ENCODE measurements around the gene NEIL3. TPM values are rescaled to one million over a fixed set of nuclear protein-coding genes. Genes with fewer than 3 reads are reported as not detected.
"Not testable (repeated sequence)": the region's sequence is repeated elsewhere in the genome, so short reads cannot be mapped to it uniquely, and the experiment has no call there.

NEIL3 gene
- total RNA-seq, 1 donor from 2014 or later, result 4.5 TPM

DNA sequence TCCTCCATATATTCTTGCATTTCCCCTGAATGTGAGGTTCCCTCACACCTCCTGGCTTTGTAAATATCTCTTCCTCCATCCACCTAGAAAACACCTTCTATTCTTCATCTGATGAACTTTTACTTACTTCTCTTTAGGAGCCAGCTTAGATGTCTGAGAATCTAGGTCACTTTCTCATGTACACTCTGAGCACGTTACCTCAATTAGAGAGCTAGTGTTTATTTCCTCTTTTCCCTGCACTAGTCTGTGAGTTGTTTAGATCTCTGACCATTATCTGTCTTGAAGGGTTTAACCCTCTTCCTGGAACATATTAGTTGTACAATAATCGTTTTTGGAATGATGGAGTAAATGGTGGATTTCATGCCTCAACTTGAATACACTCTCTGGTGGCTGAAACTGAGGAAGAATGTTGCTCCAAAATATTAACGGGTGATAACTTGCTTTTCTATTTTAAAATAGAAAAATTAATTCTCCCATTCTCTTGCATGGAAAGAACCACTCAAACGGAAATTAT is 8.5 kb upstream of the NEIL3 start:
- no peak for DNase-seq (ENCODE audit: low read depth, low spot score)

GRCh38 chr4:177302371-177303100 is 7.1 kb upstream of the NEIL3 start:
- DNase-seq (ENCODE audit: low read depth, low spot score), result no peak

- no peak for DNase-seq (ENCODE audit: low read depth, low spot score)
These were observed 5.6 kb upstream of the NEIL3 start for GRCh38 chr4:177304094-177304493.

- not testable (repeated sequence) for DNase-seq (ENCODE audit: low read depth, low spot score)
These were observed 4.8 kb upstream of the NEIL3 start for GRCh38 chr4:177304864-177305263.

GRCh38 chr4:177308125-177308524 is 1.5 kb upstream of the NEIL3 start:
- DNase-seq (ENCODE audit: low read depth, low spot score), result no peak

GRCh38 chr4:177308847-177309521 is 690 bp upstream of the NEIL3 start:
- DNase-seq (ENCODE audit: low read depth, low spot score), result no peak

DNA sequence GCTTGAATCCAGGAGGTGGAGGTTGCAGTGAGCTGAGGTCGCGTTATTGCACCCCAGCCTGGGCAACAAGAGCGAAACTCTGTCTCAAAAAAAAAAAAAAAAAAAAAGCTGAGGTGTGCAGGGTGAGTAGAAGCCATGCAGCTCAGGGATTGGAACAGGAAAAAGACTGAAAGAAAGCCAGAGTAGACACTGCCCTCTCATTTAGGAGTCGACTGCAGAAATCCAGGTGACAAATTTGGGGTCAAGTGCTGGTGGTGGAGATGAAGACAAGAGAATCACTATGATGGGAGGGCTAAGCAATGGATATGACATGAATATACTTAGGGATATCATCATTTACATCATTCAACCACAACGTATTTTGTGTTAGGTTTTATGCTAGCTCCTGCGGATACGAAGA is 1.9 kb downstream of the NEIL3 start:
- no peak for DNase-seq (ENCODE audit: low read depth, low spot score)

- no peak for DNase-seq (ENCODE audit: low read depth, low spot score)
These were observed 3.6 kb downstream of the NEIL3 start for GRCh38 chr4:177313263-177313662.

DNA sequence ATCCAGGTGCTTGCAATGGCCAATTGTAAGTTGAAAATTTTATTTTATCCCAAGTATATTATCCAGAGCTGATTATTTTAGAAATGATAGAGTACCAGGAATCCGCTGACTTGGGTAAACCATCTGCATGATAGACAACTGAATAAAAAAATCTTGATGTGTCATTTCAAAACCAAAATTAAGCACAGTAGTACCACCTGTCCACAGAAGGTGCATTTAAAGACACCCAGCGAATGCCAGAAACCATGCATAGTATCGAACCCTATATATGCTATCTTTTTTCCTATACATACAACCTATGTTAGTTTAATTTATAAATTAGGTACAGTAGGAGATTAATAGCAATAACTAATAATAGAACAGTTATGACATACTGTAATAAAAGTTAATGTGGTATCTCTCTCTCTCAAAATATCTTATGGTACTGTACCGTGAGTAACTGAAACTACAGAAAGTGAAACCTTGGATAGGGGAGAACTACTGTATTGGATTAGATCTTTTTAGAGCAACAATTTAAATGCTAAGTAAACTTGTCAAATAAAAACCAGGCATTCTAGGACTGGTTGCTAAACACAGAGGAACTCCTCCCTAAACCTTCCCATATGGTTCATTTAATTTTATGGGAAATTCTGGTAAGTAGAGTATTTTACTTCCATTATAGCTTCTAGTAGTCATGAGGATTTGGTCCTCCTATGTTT is 6.2 kb downstream of the NEIL3 start:
- DNase-seq (ENCODE audit: low read depth, low spot score), result no peak

DNA sequence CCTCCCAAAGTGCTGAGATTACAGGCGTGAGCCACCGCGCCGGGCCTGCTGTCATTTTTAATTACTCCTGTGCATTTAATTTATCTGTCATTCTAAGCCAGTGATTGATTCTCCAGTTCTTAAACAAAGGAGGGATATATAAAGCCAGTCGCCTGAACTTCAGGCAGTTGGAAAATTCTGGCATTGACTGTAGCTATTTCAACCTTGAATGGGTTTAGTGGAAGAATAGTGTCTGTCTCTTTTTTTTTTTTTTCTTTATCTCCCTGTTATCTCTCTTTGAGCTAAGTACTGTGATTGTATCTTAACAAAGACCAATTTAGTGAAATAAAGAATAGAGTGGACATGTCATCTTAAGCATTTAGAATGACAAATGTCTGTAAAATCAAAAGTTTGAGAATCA is 11.0 kb downstream of the NEIL3 start:
- DNase-seq (ENCODE audit: low read depth, low spot score), result no peak

- no peak for DNase-seq (ENCODE audit: low read depth, low spot score)
These were observed 12.0 kb downstream of the NEIL3 start for GRCh38 chr4:177321647-177322046.

DNA sequence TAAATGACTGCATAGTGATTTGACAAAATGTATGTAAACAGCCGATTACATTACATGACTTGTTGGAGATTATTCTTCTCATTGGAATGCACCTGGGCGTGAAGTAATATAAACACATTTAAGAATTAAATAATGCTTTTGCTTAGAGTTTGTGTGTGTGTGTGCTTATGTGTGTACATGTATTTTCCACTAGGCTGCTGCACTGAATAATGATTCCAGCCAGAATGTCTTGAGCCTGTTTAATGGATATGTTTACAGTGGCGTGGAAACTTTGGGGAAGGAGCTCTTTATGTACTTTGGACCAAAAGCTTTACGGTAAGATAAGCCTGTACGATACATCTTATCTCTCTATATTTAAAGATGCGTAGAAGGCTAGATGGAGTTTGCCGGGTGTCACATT is 12.6 kb downstream of the NEIL3 start:
- DNase-seq (ENCODE audit: low read depth, low spot score), result no peak

GRCh38 chr4:177322881-177323280 is 13.2 kb downstream of the NEIL3 start:
- no peak for DNase-seq (ENCODE audit: low read depth, low spot score)

DNA sequence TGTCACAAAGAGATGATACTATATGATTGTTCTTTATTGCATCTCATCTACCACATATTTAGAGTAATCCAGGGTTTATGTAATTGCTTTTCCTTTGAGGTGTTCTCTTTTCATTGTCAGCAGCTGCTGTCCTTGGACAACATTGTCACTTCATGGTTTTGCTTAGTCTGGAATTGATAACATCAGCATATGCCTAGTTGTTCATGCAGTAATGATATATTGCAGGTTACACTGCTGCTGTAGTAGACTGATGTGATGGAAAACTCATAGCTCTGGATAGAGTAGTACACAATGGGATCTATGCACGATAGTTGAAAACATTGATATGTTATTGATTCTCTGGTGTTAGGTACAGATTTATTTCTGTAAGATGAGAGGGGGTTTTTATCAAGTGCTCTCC is 13.7 kb downstream of the NEIL3 start:
- no peak for DNase-seq (ENCODE audit: low read depth, low spot score)

- no peak for DNase-seq (ENCODE audit: low read depth, low spot score)
These were observed 22.4 kb downstream of the NEIL3 start for GRCh38 chr4:177332119-177332518.

GRCh38 chr4:177339477-177340374 is 30.1 kb downstream of the NEIL3 start:
- DNase-seq (ENCODE audit: low read depth, low spot score), result no peak

DNA sequence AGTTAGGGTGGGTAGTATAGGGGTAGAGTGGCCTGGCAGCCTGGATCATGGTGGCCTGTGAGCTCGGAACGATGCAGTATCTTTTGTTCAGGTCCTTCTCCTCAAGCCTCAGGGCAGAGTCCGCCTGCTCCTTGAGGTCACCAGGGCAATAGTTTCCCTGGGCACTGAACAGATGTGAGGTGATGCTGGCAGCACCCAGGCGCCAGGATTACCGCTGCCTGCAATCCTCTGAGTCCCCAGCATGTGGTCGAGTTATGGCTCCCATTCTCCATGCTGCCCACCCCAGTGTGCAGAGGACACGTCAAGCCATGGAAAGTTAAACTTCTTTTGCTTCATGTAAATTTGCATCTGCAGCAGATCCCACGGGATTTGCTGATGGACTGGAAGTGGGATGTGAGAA is 38.7 kb downstream of the NEIL3 start:
- DNase-seq (ENCODE audit: low read depth, low spot score), result no peak

GRCh38 chr4:177349191-177349590 is 39.5 kb downstream of the NEIL3 start:
- no peak for DNase-seq (ENCODE audit: low read depth, low spot score)

- DNase-seq (ENCODE audit: low read depth, low spot score), result no peak
These were observed 42.1 kb downstream of the NEIL3 start for GRCh38 chr4:177351622-177352244.

DNA sequence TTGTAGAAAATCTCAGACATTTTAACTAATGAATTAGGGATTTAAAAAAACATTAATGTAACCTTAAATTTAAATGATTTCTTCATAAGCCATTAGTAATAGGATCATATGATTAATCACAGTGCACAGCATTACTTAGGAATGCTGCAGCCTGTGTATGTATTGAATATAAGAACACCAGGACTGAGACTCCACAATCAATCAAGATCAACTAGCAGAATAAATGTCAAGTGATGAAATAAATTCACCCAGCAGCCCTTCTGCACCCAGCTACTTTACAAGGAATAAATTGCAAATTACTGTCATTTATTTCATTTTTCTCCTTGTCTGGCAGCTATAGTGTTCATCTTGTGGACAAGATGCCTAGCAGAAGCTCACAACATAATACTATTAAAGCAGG is 46.5 kb downstream of the NEIL3 start:
- DNase-seq (ENCODE audit: low read depth, low spot score), result no peak

GRCh38 chr4:177356921-177357320 is 47.2 kb downstream of the NEIL3 start:
- DNase-seq (ENCODE audit: low read depth, low spot score), result no peak
